Peyer's patch (tissue), 4 donors: ENCODE measurements around the gene RTTN. TPM values are rescaled to one million over a fixed set of nuclear protein-coding genes. Genes with fewer than 3 reads are reported as not detected.
"Not testable (repeated sequence)": the region's sequence is repeated elsewhere in the genome, so short reads cannot be mapped to it uniquely, and the experiment has no call there.

ENCODE experiments used
- DNase-seq, 3 donors: peaks; one replicate each; pipeline ENCODE4 v3.0.0-alpha.2; 2017 to 2019
- H3K27ac ChIP-seq, 4 donors: fragments of 200-600 bp; sonication (generic); one replicate each; pipeline ENCODE4 v1.5.1; 2016 to 2019
- H3K27me3 ChIP-seq, 2 donors: fragments of 200-600 bp; sonication (generic); one replicate each; pipeline ENCODE4 v1.5.1; 2019
- H3K36me3 ChIP-seq, 3 donors: fragments of 200-600 bp; sonication (generic); one replicate each; pipeline ENCODE4 v1.5.1; 2016 to 2019
- H3K4me1 ChIP-seq, 4 donors: fragments of 200-600 bp; sonication (generic); one replicate each; pipeline ENCODE4 v1.5.1; 2016 to 2019
- H3K4me3 ChIP-seq, 4 donors: fragments of 200-600 bp; sonication (generic); 1 replicate in 3 of 4; 2 replicates in 1 of 4; pipeline ENCODE4 v1.5.1; 2016 to 2019; ENCODE audit warnings: mild to moderate bottlenecking in 1 of 4
- H3K9me3 ChIP-seq, 4 donors: fragments of 200-600 bp; sonication (generic); one replicate each; pipeline ENCODE4 v1.5.1; 2016 to 2019; ENCODE audit warnings: mild to moderate bottlenecking in 1 of 4
- CTCF ChIP-seq, 6 experiments: fragments of 450-650 bp in 4 of 6; fragments of 200-600 bp in 2 of 6; sonication (generic) in 1 of 6; IDR thresholded peaks; one replicate each; pipeline ENCODE4 v1.5.1; 2017 to 2019; ENCODE audit warnings: antibody characterized with exemption in 6 of 6, mild to moderate bottlenecking in 3 of 6, moderate library complexity in 1 of 6
- POLR2A ChIP-seq, 2 donors: fragments of 450-650 bp; IDR thresholded peaks; one replicate each; pipeline ENCODE4 v1.5.1; 2017; ENCODE audit warnings: antibody characterized with exemption in 2 of 2, mild to moderate bottlenecking in 2 of 2, moderate library complexity in 2 of 2
- total RNA-seq, 4 donors: library from RNA; depleted of rRNA; stranded (reverse); fragments of >200 nt; gene quantifications; one replicate each; pipeline ENCODE4 v1.1.0, GENCODE V29; 2016

Gene RTTN
- 10 to 100 TPM; 15.3 to 28.1 (median 22.2) TPM for total RNA-seq

- TF ChIP-seq POLR2A (IDR thresholded peaks at IDR 0.05) (peak in 1 of 2 donors; percentile 33), CTCF (IDR thresholded peaks at IDR 0.05) (peak in 2 of 6 experiments; percentile 14)
- peak; percentile 88 to 96 (median 94) for DNase-seq
- Histone ChIP-seq H3K4me3 (peak within 1 kb of the TSS; percentile 62 to 84 (median 77)), H3K27me3 (no peaks in the 10 kb centered on the region), H3K36me3 (no peaks in the 10 kb centered on the region), H3K4me1 (peaks cover 0 to 10% (median 1%) of the 10 kb centered on the region in 4 donors), H3K27ac (peak within 1 kb of the TSS; percentile 87 to 95 (median 92)), H3K9me3 (no peaks in the 10 kb centered on the region)
Observed at GRCh38 chr18:70205421-70206397, at the start of gene RTTN. RTTN (minus strand) TSS chr18:70205687; CDS start chr18:70205658, 29 bp downstream.

- Histone ChIP-seq H3K36me3 (no peaks in the 10 kb centered on the region), H3K9me3 (no peaks in the 10 kb centered on the region), H3K27ac (no peak overlapping the region), H3K4me3 (no peak overlapping the region), H3K27me3 (no peaks in the 10 kb centered on the region), H3K4me1 (no peaks in the 10 kb centered on the region)
- TF ChIP-seq CTCF (IDR thresholded peaks at IDR 0.05) (no peak), POLR2A (IDR thresholded peaks at IDR 0.05) (no peak)
- no peak for DNase-seq
Observed at GRCh38 chr18:70250781-70251180, 45.3 kb upstream of the RTTN start.

- not testable (repeated sequence) for H3K27me3 ChIP-seq, H3K4me1 ChIP-seq, H3K4me3 ChIP-seq, H3K9me3 ChIP-seq, DNase-seq, H3K27ac ChIP-seq, H3K36me3 ChIP-seq
Observed at GRCh38 chr18:70249861-70250260, 44.4 kb upstream of the RTTN start.

GRCh38 chr18:70249118-70249517 is 43.6 kb upstream of the RTTN start:
- TF ChIP-seq POLR2A (IDR thresholded peaks at IDR 0.05): no peak
- no peak for TF ChIP-seq CTCF (IDR thresholded peaks at IDR 0.05)
- H3K27me3 ChIP-seq: no peaks in the 10 kb centered on the region
- DNase-seq: no peak
- no peak overlapping the region for H3K27ac ChIP-seq
- H3K4me1 ChIP-seq: no peaks in the 10 kb centered on the region
- no peaks in the 10 kb centered on the region for H3K9me3 ChIP-seq
- no peaks in the 10 kb centered on the region for H3K36me3 ChIP-seq
- H3K4me3 ChIP-seq: no peak overlapping the region

- H3K36me3 ChIP-seq: no peaks in the 10 kb centered on the region
- no peaks in the 10 kb centered on the region for H3K4me1 ChIP-seq
- H3K9me3 ChIP-seq: no peaks in the 10 kb centered on the region
- no peak overlapping the region for H3K27ac ChIP-seq
- TF ChIP-seq POLR2A (IDR thresholded peaks at IDR 0.05): no peak
- TF ChIP-seq CTCF (IDR thresholded peaks at IDR 0.05): no peak
- no peaks in the 10 kb centered on the region for H3K27me3 ChIP-seq
- no peak overlapping the region for H3K4me3 ChIP-seq
- no peak for DNase-seq
Observed at GRCh38 chr18:70246061-70246466, 40.6 kb upstream of the RTTN start.
